ENCODE measurements around the gene CCDC40. TPM values are rescaled to one million over a fixed set of nuclear protein-coding genes. Genes with fewer than 3 reads are reported as not detected.

CCDC40 gene
- total and polyA plus RNA-seq, 2 of the 13 experiments (the other 11 are each of a cell fraction or from before 2014, with no cell fraction given) = 4.1 to 5.5 TPM

GRCh38 chr17:80115159-80115558 is 78.7 kb downstream of the CCDC40 start:
- Histone ChIP-seq H3K27me3 (ENCODE audit: control insufficient read depth in 1 of 2, insufficient read depth in 2 of 2, low read length in 2 of 2) (no peaks in the 10 kb centered on the region), H2AFZ (ENCODE audit: low read length) (no peak overlapping the region), H3K79me2 (ENCODE audit: insufficient read depth, low read length) (no peaks in the 10 kb centered on the region), H3K9ac (ENCODE audit: insufficient read depth, low read depth, low read length) (no peak overlapping the region), H3K9me3 (ENCODE audit: low read length) (no peaks in the 10 kb centered on the region), H4K20me1 (ENCODE audit: insufficient read depth, low read length) (no peaks in the 10 kb centered on the region), H3K36me3 (replicated peaks in 1 of 2; ENCODE audit: control insufficient read depth in 1 of 2, insufficient read depth in 2 of 2, low read length in 2 of 2) (no peaks in the 10 kb centered on the region), H3K27ac (ENCODE audit: extremely low read length, insufficient read depth, low read length) (no peak overlapping the region), H3K4me2 (ENCODE audit: low read depth, low read length) (no peak overlapping the region), H3K4me3 (replicated peaks in 1 of 3; ENCODE audit: insufficient read depth in 1 of 3, low read depth in 2 of 3, low read length in 3 of 3) (no peak overlapping the region), H3K4me1 (ENCODE audit: insufficient read depth, low read length) (no peaks in the 10 kb centered on the region)
- in situ Hi-C loops (cut with HindIII; ENCODE audit: extremely low pct_ligation_motif_present, low pct_unique_long_range_greater_than_20kb) (no loop called here), intact Hi-C loops (cut with micrococcal nuclease; ENCODE audit: unreplicated experiment) (no loop called here)
- POLR2A ChIA-PET = interaction anchor here (0.9 to 2.6 kb wide), 2 partner anchors 9 to 14 kb away, joined by 3 to 13 read pairs; partner anchors contain the start of gene GAA
- DNase-seq (ENCODE audit: low spot score) (no peak), ATAC-seq (no peak), FAIRE-seq (no peak)
- BruUV-seq (replicated peaks) = no TSS peak
- WGBS (ENCODE audit: low lambda C conversion rate) = 84% methylated on average over 8 of the region's 8 CpGs
- no peak for TF ChIP-seq JUND (CRISPR knock-in tag; IDR thresholded peaks at IDR 0.05)
- no peak for TF ChIP-seq SRY (CRISPR knock-in tag; IDR thresholded peaks at IDR 0.05)
- TF ChIP-seq YEATS4 (CRISPR knock-in tag; IDR thresholded peaks at IDR 0.05; ENCODE audit: borderline replicate concordance) = no peak
- no peak for TF ChIP-seq SAP130 (CRISPR knock-in tag; IDR thresholded peaks at IDR 0.05; ENCODE audit: low read depth)
- no peak for TF ChIP-seq LRRFIP1 (CRISPR knock-in tag; conservative IDR thresholded peaks at IDR 0.05)
- TF ChIP-seq SOX6 (IDR thresholded peaks at IDR 0.05) = no peak
- no peak for TF ChIP-seq SOX6 (CRISPR knock-in tag; IDR thresholded peaks at IDR 0.05)
- no peak for TF ChIP-seq BCL3 (CRISPR knock-in tag; IDR thresholded peaks at IDR 0.05)
- TF ChIP-seq SIX4 (CRISPR knock-in tag; IDR thresholded peaks at IDR 0.05) = no peak
- TF ChIP-seq GMEB1 (CRISPR knock-in tag; IDR thresholded peaks at IDR 0.05; ENCODE audit: borderline replicate concordance) = no peak
- no peak for TF ChIP-seq THYN1 (CRISPR knock-in tag; IDR thresholded peaks at IDR 0.05; ENCODE audit: borderline replicate concordance, low read depth)
- CTCF ChIA-PET (ENCODE audit: low intra/inter-chr PET ratio, low total read pairs) = no interaction called here
